Stimulated activated CD8-positive, alpha-beta memory T cell treated with anti-CD3 and anti-CD28 coated beads, Interleukin-4, amount 100 ng/mL, for 24 hours (primary cell): Measurements from ENCODE around the gene CACNA1D.
"Not testable (repeated sequence)": the region's sequence is repeated elsewhere in the genome, so short reads cannot be mapped to it uniquely, and the experiment has no call there.

Experiments
- DNase-seq: peaks from one replicate; pipeline ENCODE4 v3.0.0-alpha.2; 2020; ENCODE audit warnings: low read depth

CACNA1D gene

DNA sequence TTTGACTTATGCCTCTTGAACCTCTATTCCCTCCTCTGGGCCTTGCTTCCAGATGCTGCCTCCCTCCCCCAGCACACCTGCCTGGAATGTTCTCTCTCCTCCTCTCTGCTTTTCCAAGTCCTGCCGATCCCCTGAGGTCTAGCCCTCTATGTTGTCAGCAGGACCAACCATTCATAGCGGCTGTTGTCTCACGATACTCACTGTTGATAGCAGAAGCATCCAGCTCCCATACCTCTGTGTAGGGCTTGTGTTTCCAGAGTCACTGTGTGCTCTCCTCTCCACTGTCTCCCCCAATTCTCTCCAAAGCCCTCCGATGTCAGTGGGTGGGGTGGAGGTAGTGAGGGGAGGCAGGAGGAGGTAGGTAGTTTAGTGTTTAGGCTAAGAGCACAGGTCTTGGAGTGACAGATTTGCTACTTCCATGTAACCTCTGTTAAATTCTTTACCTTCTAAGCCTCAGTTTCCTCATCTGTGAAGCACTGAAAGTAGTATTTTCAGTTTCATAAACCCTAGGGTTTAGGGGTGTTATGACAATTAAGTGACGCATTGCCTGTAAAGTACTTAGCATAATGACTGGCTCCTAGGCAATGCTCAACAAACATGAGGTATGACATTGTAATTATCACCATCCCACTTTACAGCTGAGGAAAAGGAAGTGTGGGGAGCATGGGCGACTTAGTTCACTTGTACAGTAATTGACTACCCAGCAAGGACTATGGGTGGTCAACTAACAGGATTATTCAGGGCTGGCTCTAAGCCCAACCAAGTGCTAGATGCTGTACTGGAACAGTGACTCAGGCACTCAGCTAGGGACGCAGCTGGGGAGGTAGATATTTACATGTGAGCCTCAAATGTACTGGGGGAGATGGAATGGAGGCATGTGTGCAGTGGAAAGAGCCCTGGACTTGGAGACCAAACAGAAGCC is 122.8 kb downstream of the CACNA1D start:
- DNase-seq: no peak

DNA sequence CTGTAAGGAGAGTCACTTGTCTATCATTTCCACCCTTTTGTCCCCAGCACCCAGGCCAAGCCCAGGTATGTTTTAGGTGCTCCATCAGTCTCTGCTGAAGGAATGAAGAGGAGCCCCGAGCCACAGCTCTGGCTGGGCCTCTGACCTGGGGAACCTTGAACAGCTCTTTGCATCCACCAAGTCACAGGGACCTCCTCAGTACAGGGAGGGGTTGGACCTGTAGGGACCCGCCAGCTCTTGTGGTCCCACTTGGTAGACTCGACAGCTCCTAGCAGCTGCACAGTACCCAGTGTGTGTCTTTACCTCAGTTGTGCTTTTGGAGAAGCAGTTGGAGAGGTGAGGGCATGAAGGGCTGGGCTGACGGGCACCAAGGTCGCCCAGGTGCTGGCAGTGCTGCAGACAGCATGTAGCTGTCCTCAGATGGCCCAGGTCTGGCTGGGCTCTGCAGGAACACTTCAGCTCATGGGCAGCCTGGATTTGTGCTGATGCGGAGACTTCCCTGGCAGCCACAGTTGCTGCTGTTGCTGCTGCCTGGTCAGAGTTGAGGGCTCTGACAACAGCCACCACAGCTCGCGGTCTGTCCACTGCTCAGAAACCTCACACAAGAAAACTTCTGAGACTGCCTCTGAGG is 123.6 kb downstream of the CACNA1D start:
- DNase-seq: no peak

DNA sequence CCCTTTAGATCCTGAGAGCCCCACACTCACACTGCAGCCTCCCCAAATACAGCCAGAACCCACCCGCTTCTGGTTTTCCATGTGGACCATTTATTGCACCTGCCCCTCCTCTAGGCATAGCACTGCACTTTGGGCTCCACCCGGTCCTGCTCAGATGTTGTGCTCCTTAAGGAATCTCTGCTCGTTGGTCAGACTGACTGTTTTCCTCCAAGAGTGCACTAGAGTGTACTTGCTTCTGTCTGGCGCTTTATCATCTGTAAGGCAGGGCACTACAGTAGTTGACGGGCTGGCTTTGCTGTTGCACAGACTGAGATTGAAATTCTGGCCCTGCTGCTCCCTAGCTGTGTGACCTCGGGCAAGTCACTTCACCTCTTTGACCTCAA is 124.1 kb downstream of the CACNA1D start:
- DNase-seq: no peak

DNA sequence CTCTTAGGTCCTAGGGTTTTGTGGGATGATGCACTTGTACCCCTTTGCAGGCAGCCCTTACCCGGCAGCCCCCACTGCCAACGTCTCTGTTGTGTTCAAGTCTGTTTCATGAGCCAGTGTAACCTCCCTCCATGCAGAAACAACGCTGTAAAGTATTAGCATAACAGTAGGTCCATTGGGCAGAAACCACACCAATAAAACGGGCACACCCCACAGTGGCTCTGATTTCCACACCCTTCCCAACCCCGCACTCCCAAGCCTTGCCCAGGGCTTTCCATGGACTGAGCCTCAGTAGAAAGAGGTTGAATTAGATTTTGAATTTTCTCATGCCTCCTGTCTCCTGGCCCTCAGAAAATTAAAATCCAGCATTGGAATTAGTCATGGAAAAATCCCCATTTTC is 124.5 kb downstream of the CACNA1D start:
- DNase-seq: no peak

DNA sequence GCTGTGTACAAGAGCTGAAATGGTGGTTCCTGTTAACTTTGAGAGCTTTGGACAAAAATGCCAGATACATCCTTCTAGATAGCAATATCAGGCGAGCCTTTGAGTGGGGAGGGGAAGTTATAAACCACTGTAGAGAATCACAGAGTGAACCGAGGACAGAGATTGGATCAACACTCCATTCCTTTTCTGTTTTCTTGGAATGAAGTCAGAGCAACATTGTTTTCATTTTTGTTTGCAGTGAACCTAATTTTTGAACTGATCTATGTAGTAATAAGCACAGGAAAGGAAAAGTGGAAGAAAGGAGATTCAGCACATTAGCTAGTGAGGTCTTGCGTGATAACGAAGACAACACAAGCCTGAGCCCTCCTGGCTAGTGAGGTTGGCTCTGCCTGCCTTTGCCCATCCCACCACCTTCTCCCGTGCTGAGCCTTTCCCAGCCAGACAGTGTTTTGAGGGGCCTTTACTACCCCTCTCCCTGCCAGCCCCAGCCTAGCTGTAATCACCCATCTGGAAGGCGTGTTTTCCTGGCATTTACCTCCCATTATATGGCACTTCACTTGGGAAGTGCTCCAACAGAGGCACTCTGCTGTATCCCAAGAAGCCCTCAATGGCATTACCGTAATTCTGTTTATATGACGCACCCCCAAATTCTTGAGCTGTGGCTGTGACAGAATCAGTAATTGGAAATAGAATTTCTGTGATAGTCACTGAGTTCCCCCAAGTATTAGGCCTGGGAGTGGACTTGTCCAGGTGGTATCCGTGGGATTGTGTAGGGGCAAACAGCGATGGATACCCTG is 129.8 kb downstream of the CACNA1D start:
- no peak for DNase-seq

DNA sequence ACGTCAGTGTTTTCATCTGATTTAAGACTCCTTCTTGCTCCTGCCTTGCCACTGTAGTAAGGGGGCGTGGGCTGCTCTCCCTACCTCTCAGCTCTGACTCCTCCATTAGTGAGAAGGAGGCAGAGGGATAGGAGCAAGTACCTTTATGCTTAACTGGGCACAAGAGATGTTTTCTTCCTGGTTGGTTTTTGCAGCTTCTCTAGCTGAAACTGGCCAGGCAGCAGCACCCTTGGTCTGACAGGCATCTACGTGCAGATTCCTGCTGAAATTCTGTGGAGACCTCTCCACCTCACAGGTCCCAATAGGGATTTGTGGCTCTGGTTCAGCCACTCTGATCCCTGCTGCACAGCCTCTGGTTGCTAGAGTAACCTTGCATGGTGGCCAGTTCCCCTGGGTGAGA is 132.5 kb downstream of the CACNA1D start:
- no peak for DNase-seq

DNA sequence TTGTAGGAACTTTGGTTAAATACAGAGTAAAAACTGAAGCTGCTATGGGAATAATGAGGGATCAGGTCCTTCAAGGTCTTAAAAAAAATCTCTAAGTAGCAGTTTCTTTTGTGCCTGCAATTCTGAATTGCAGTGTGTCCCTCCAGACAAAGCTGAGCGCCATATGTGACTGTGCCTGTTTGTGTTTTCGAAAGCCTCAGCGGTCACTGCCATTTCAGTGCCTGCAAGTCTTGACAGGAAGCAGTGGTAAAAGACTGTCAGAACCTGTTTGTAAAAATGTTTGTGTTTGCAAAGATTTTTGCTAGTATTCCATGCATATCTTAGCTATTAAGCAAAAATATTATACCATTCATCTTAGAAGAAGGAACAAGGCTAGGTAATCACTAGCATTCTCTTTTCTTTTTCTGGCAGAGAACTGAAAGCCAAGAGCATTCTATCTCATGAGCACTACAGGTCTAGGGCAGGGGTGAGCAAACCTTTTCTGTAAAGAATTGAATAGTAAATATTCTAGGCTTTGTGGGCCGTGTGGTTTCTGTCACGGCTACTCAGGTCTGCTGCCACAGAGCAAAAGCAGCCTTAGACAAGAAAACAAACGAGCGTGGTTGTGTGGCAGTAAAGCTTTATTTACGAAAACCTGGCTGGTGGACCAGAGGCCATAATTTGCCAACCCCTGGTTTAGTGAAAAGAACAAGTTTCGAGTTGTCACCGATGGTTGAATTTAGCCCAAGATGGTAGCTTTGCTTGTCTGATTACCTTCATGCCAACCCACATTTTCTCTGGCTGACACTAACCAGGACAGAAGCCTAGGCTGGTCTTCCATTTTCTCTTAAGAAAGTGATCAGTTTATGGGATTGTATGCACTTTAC is 134.4 kb downstream of the CACNA1D start:
- DNase-seq: no peak

DNA sequence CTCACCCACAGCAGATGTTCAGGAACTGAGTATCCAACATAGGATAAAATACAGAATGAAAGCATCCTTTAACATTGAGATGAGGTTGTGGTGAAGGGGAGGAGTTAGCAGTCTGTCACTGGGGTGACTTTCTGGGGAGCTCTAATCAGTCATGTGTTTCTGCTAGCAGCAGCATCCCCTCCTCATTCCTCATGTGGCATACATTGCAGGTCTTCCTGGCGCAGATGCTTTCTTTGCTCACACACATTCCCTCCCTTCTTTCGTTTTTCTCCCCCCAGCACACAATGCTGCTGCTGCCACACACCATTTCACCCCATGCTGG is 135.0 kb downstream of the CACNA1D start:
- no peak for DNase-seq

DNA sequence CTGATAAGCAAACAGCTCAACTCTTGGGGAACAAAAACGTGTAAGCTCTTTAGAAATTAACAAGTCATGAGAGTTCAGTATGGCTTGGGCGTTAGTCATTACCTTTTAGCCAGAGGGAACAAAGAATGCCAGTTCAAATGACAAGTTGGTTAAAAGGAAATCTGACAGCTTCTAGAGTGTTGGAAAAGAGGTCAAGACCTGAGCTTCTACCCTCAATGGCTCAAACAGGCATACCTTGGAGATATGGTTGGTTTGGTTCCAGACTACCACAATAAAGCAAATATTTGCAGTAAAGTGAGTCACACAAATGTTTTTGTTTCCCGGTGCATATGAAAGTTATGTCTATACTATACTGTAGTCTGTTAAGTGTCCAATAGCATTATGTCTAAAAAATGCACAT is 136.1 kb downstream of the CACNA1D start:
- DNase-seq: no peak

DNA sequence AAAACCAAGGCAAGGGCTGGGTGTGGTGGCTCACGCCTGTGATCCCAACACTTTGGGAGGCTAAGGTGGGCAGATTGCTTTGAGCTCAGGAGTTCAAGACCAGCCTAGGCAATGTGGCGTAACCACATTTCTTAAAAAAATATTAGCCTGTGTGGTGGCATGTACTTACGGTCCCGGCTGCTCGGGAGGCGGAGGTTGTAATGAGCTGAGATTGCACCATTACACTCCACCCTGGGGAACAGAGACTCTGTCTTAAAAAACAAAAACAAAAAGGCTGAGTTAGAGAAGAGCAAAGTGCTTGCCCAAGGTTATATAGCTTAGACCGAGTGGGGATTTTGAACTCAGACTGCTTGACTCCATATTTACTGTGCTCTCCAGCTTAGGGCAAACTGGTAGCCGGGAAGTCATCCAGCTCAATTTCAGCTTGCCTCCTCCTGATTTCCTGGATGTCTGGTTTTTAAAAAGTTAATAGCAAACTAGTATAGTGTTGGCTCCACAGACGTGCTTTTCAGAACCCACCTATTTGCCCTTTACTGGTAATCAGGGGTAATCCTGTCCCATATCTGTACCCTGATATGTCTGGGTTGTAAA is 138.9 kb downstream of the CACNA1D start:
- DNase-seq: no peak

DNA sequence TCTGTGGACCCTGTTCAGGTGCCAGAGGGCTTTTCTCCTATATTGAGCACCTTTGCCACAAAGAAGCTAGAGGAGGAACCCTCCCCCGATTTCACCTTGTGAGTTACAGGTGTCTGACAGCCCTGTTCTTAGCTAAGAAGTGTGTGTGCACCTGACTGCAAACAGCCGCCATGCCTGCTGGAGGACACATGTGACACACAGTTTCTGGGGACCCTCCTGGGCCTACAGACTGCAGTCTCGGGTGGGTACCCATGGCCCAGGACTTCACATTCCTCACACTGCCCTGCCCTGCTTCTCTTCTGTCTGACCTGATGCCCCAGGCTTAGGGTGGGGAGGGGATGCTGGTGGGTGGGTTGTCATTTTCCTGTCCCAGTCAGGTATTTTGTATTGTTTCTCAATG is 140.6 kb downstream of the CACNA1D start:
- no peak for DNase-seq

DNA sequence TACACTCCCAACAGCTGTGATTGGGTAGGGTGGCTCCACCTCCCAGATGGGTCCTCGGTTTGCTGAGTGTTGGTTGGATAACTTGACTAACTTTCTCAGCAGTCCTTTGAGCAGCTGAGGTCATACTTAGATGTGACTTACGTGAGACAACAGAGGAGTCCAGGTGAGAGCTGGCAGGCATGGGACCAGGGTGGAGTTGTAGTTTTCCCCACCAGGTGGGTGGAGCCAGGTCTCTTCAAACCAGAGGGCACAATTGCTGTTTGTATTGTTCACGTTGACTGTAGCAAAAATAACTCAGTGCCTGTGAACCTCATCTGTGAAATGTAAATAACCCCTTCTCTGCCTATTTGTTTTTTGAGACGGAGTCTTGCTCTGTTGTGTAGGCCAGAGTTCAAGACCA is 144.4 kb downstream of the CACNA1D start:
- not testable (repeated sequence) for DNase-seq

DNA sequence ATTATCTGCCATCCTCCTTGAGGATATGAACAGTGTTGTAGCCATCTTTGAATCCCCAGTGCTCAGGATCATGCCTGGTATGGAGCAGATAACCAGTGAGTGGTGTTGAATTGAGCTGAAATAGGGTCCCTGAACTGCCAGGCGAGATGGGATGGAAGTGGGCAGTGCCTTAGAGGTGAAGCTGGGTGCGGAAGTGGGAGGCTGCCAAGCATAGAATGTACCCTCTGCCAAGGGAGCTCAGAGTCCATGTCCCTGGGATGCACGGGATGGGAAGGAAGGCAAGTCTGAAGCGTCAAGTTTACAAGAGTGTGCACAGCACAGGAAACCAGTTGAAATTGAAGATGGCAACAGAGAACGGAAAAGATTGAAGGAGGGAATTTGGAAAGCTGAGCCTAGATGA is 147.0 kb downstream of the CACNA1D start:
- DNase-seq: no peak

DNA sequence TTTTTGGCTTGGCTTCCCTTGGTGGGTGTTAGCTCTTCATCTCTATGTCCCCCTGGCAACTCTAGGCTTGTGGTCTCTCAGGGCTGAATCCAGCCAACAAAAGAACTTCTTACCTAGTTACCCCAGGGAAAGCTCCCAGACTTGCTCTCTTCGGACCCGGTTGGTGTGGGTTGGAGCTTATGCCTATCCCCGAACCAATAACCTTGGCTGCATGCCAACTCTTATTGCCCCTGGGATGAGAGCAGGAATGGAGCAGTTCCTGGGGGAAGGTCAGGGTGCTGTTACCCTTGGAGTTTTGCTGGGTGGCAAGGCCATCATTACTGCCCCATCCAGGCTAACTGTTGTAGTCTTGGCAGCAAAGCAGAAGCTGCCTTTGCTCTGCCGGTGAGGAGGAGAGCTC is 147.8 kb downstream of the CACNA1D start:
- no peak for DNase-seq

DNA sequence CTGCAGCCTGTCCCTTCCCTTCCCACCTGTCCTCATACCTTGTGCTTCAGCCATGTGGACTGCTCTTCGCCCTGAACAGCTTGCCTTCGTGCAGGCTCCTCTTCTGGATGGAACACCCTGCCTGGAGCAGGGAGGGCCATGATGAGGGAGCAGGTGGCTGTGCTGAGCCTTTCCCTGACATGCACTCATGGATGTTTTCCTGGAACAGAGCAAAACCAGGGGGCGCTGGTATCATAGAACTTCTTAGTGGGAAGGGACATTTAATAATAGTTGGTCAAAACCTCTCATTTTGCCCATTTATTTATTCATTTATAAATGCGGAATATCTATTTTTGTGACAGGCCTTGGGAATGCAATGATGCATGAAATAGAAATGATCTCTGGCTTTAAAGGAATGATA is 149.3 kb downstream of the CACNA1D start:
- no peak for DNase-seq

DNA sequence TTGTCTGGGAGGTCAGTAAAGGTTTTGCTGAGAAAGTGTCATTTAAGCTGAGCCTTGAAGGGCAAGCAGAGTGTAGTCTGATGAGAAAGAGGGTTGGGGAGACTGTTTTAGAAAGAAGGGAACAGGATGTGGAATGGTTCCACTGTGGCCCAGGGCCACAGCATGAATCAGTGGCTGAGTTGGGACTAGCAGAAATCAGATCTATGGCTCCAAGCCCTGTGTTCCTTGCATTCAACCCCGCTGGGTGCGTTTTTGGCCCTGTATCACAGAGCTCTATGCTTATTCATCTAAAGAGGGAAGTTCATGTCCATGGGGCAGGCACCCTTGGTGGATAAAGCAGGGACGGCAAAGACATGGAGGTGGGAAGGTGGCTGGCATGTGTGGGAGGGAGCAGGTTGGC is 151.3 kb downstream of the CACNA1D start:
- DNase-seq: no peak

DNA sequence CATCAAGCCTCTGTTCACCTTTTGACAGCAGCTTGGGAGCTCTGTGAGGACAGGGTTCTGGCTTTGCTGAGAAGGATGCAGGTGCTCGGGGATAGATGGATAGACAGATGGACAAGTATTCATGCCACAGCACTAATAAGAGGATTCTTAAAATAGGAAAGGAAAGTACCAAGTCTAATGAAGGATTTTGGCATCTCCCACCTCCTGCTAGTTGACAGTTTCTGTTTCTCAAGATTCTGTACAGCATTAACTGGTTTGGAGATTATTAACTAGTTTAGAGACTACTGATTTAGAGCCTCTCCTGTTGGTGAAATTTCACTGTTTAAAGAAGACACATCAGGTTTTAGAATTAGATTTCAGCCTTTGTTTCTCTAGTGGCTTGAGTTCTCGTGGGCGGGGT is 152.3 kb downstream of the CACNA1D start:
- no peak for DNase-seq

DNA sequence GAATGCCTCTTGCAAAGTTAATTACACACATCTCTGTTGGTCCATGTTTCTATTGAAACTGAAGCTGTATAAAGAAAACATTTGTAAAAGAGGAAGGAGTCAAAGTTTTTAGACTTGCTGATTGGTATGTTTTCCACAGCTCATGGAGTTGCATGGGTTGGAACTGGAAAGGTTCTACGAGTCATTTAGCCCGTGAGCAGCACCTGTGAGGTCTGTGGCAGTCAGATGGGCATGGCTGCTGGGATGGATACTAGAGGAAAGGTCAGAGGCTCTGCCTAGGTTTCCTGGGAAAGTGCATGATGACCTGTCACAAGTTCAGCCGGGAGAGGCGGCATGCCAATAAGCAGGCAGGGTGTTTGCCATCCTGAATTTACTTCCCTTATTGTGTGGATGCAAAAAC is 155.4 kb downstream of the CACNA1D start:
- no peak for DNase-seq

DNA sequence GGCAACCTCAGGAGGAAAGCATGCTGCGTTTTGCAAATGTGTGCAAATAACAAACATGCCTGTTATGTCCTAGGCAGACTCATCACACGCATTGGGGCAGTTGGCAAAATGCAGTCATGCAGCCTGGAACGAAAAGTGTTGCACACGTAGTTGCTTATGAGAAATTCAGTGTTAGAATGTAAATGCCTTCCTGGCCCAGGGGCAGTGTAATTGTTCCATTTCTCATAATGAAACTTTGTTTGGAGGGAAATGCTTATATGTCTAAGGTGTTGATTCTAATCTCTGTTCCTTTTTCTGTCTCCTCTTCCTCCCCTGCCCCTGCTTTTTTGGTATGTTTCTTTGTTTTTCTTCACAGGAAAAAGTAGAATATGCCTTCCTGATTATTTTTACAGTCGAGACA is 156.0 kb downstream of the CACNA1D start:
- DNase-seq: no peak

DNA sequence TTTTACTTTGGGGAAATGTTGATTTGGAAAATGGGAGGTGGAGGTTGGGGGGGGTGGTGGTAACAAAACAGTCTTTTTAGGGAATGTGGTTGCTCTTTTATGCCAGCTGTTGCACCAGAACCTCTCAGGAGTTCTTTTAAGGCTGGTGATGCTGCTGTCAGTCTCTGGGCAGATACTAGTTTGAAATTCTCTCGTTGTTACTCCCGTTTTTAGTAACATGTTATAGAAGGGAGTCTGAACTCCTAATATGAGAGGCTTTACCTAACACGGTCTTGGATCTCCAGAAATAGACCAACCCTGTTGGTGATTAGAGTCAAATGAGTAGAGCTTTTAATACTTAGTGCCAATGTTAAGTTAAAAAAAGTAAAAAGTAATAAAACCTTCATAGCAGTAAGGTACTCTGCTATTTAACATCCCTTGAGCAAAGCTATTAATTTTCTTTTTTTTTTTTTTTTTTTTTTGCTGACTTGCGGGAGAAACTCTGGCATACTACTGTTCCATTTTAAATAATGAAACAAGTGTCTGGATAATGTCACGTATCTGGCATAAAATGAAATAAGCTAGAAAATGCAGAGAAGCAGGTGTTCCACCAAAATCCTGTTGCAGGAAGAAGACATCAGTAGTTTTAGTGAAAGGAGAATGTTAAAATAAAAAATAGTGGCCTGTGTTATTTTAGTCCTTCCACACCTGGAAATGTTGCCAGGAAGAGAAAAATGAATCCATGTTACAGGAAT is 156.7 kb downstream of the CACNA1D start:
- DNase-seq: no peak

DNA sequence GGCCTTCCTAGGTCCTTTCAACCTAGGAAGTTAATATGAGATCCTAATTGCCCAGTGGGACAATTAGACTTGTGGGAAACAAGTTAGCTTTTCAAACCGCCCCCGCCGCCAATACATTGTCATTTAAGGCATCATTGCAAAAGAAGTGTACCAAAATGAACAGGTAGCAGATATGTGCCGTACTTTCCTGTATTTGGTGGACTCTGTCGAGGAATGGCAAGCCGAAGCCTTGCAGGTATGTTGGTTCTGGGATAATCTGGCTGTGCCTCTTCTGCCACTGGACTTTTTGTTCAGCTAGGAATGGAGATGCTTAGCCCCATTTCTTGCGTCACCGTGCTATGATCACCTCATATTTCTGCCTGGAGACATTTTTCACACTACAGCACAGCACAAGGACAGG is 157.5 kb downstream of the CACNA1D start:
- DNase-seq: no peak
